ENCODE measurements around the gene PEX5L.

The PEX5L gene

GRCh38 chr3:179768080-179768479 lies 268.7 kb downstream of the PEX5L start:
- DNase-seq, result no peak

- DNase-seq, result no peak
These were observed 270.2 kb downstream of the PEX5L start for GRCh38 chr3:179766416-179767133.

- DNase-seq, result no peak
These were observed 271.3 kb downstream of the PEX5L start for GRCh38 chr3:179765396-179765795.

GRCh38 chr3:179760944-179761343 lies 275.8 kb downstream of the PEX5L start:
- no peak for DNase-seq

GRCh38 chr3:179750720-179751328 lies 285.9 kb downstream of the PEX5L start:
- DNase-seq, result no peak

- no peak for DNase-seq
These were observed 291.0 kb downstream of the PEX5L start for GRCh38 chr3:179745716-179746115.

- no peak for DNase-seq
These were observed 291.7 kb downstream of the PEX5L start for GRCh38 chr3:179745079-179745478.
